Embryonic facial prominence (tissue), 1 donor: ENCODE measurements around the gene REEP2.
"Not testable (repeated sequence)": the region's sequence is repeated elsewhere in the genome, so short reads cannot be mapped to it uniquely, and the experiment has no call there.

Experiments used
- DNase-seq: peaks from one replicate; pipeline ENCODE4 v3.0.0-alpha.2; 2016; ENCODE audit errors: extremely low spot score

The REEP2 gene

GRCh38 chr5:138438724-138439476 is at the start of gene REEP2:
REEP2 (plus strand) TSS chr5:138439057; CDS start chr5:138439209, 152 bp downstream.
- no peak for DNase-seq

GRCh38 chr5:138389332-138389731 is 49.5 kb upstream of the REEP2 start:
- no peak for DNase-seq

GRCh38 chr5:138389911-138390310 is 48.9 kb upstream of the REEP2 start:
- not testable (repeated sequence) for DNase-seq

DNA sequence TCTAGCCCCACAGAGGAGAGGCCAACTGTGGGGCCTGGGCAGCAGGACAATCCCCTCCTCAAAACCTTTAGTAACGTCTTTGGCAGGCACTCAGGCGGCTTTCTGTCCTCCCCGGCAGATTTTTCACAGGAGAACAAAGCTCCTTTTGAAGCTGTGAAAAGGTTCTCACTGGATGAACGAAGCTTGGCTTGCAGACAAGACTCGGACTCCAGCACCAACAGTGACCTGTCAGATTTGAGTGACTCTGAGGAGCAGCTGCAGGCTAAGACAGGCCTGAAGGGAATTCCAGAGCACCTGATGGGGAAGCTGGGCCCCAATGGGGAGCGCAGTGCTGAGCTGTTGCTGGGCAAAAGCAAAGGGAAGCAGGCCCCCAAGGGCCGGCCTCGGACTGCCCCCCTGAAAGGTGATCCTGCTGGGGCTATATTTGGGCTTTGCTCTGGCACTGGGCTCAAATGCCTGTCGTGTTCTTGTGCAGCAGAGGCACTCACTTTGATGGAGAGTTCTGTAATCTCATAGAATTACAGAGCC is 46.9 kb upstream of the REEP2 start:
- no peak for DNase-seq

- no peak for DNase-seq
Measured at GRCh38 chr5:138402640-138403039, 36.2 kb upstream of the REEP2 start.

DNA sequence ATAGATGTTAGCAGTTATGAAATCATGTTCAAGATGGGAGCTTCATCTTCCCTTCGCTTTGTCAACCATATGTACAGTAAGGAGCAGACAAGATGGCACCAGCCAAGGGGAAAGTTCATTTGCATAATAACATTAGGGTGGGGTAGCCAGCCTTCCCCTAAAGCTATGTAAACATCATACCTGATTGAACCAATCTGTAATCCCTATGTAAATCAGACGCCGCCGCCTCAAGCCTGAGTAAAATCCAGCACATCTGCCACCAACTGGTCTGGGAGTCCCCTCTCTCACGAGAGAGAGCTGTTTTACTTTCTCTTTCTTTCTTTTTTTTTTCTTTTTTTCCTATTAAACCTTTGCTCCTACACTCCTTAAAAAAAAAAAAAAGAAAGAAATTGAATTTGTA is 30.8 kb upstream of the REEP2 start:
- DNase-seq = no peak

- DNase-seq = not testable (repeated sequence)
Measured at GRCh38 chr5:138410996-138411640, 27.7 kb upstream of the REEP2 start.

DNA sequence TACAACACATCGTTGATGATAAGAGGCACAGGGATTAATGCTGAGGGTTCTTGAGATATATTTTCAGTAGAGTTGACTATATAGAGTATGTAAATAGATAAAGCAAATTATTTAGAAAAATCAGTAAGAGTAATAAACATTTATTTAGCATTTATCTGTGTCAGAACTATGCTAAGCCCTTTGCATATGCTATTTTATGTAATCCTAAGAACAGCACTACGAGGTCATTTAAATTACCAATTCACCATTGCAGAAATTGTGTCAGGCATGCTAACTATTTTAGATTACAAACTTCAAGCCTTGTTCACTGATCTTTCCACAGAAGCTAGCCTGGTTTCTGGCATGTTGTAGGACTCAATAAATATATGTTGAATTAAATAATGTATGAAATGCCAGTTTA is 20.4 kb upstream of the REEP2 start:
- DNase-seq = no peak

GRCh38 chr5:138425079-138425478 is 13.8 kb upstream of the REEP2 start:
- no peak for DNase-seq

DNA sequence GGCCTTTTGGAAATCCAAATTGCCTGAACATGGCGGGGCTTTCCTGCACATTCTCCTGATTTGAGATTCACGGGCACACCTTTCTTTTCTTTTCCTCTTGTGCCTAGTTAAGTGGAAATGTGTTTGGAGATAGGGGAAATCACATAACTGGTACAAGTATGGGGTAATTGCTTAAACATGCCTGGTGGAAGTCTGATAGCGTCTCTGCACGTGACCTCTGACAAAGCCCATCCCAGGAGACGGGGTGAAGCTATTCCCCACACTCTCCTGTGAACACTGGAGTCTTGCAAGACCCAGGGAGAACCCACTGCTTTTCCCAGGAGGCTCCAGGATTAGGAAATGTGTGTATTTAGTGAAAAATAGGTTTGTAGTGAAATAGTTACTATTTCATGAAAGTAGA is 2.9 kb upstream of the REEP2 start:
- DNase-seq = no peak

GRCh38 chr5:138438003-138438723 is 694 bp upstream of the REEP2 start:
- DNase-seq = no peak

DNA sequence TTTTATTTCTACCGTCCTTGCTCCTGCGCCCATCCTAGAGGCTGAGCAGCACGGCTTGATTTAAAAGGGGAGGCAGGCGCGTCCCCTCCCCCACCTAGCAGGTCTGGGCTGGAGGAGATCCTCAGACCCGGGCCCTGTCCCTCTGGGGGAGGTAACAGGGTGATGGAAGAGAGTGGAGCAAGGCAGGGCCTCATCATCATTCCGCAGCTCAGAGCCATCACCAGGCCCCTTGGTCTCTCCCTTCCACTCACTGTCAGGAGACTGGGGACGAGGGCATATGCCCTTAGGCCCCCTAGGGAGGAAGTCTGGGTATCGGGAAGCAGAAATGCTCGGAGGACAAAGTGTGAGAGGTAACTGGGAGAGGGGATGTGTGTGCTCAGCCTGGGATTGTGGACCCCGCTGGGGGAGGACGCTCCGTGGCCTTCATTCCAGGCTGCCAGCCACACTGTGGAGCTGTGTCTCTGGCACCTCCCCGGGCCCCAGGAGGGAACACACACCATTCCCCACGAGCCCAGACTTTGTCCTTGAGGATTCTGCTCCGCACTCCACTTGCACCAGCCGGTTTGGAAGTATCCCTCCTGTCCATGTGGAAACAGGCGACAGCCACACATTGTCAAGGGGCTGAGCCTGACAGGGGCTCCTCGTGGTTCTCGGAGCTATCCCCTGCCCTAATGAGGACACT is 761 bp downstream of the REEP2 start:
- no peak for DNase-seq

GRCh38 chr5:138440159-138441073 is 1.6 kb downstream of the REEP2 start:
- no peak for DNase-seq

DNA sequence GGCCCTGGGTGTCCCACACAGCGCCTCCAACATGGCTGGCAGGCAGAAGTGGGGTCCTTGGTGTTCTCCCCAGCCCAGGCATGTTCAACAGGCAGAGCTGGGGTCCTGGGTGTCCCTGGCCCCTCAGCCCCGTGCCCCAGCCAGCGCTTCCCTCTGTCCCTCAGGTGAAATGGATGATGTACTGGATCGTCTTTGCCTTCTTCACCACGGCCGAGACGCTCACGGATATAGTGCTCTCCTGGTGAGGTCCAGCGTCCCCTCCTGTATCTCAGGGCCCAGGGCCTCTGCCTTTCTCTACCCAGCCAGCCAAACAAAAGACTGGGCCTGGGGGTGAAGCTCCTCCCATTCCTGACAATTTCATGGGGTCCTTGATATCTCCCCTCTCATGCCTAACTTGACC is 2.4 kb downstream of the REEP2 start:
- no peak for DNase-seq

DNA sequence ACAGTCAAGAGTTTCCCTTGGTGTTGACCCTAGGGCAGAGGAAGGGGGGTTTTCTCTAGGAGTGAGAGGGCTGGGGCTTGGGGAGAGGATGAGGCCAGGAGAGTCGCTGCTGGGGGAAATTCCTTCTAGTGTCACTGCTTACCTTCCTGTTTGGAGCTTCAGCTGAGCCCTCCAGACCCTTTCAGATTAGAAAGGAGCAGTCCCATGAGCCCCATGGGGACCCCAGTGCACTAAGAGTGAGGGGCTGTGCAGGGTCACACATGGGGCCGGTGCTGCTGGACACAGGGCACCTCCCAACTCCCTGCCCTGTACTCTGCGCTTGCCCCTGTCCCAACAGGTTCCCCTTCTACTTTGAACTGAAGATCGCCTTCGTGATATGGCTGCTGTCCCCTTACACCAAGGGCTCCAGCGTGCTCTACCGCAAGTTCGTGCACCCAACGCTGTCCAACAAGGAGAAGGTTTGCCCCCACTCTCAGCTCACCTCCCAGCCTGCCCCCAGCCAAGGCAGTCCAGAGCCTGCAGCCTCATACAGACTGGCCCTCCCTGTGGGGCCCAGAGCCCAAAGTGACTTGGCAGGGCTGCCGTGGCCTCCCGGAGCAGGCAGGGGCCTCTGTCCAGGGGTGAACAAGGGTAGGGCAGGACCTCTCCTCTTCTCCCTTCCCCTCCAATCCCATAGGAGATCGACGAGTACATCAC is 5.4 kb downstream of the REEP2 start:
- DNase-seq = no peak

DNA sequence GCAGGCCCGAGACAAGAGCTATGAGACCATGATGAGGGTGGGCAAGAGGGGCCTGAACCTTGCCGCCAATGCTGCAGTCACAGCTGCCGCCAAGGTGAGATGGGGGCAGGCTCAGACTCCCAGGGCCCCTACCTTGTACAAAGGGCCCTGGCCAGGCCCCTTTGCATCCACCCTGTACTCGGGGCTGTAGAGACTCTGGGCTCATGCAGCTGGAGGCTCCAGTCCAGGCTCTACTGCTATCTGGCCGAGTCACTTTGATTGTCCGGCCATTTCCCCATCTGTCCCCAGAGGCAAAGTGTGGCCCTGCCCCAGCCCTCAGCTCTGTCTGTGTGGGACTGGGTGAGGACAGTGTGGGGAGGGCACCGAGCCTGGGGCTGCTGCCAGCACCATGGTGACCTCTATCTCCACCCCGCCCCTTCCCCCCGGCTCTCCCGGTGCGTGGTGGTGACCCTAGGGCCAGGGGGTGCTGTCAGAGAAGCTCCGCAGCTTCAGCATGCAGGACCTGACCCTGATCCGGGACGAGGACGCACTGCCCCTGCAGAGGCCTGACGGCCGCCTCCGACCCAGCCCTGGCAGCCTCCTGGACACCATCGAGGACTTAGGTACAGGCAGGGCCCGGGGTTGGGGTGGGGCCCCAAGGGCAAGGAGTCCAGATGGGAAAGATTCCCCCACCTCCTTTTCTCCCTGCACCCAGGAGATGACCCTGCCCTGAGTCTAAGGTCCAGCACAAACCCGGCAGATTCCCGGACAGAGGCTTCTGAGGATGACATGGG is 6.1 kb downstream of the REEP2 start:
- DNase-seq = no peak

DNA sequence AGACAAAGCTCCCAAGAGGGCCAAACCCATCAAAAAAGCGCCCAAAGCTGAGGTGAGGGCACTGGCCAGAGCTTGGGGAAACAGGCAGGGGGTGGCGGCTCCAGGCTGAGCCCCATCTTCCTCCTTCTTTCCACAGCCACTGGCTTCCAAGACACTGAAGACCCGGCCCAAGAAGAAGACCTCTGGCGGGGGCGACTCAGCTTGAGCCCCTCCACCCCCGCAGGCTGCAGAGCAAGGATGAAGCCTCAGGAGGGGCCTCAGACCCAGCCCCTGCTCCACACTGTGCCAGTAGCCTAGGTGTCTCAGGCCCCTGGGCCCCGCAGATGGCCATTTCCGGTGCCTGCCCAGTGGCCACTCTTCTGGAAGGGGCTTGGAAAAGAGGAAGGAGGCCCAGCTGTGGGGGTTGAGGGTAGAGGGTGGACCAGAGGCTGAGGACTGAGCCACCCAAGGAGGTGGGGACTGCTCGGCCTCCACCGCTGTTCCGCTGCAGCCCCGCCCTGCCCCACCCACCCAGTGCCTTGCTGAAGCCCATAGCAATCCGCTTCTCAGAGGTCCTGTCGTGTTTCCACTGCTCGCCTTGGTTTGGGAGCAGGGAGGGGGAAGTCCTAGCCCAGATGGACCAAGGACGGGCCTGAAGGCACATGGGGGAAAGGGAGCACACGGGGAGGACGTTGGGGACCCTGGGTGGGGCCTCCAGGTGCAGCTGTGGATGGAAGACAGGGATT is 6.9 kb downstream of the REEP2 start:
- no peak for DNase-seq

GRCh38 chr5:138448070-138448469 is 9.2 kb downstream of the REEP2 start:
- no peak for DNase-seq
